WTC11 (cell line): ENCODE measurements around the gene LEFTY1. TPM values are rescaled to one million over a fixed set of nuclear protein-coding genes. Genes with fewer than 3 reads are reported as not detected.

Source experiments
- ATAC-seq: fragments of 200-7000 bp; cut with Tn5 transposase; 2 replicates; pipeline ENCODE4 v1.10.0; 2021; ENCODE audit warnings: mild to moderate bottlenecking, moderate library complexity
- CTCF ChIA-PET: fragments of 300-600 bp; sonication (Branson Sonifier 250); formaldehyde crosslinking; loops from one replicate; lab custom pipeline; 2021; ENCODE audit warnings: antibody characterized with exemption; lab: Charles Lee
- POLR2A ChIA-PET: fragments of 350-600 bp; sonication (Branson Sonifier 250); formaldehyde crosslinking; loops from one replicate; lab custom pipeline; 2021; ENCODE audit warnings: antibody characterized with exemption; lab: Charles Lee
- DNase-seq: peaks from one replicate; pipeline ENCODE4 v3.0.0; 2021; ENCODE audit warnings: low spot score
- H3K27ac Mint-ChIP-seq: 2 replicates; pipeline ENCODE4 v1.8.0; 2021; ENCODE audit warnings: mixed read lengths
- H3K27me3 Mint-ChIP-seq: 2 replicates; pipeline ENCODE4 v1.8.0; 2021; ENCODE audit warnings: low read depth, mild to moderate bottlenecking, moderate library complexity, mixed read lengths
- H3K36me3 Mint-ChIP-seq: 2 replicates; pipeline ENCODE4 v1.8.0; 2021; ENCODE audit warnings: mixed read lengths
- H3K4me1 Mint-ChIP-seq: 2 replicates; pipeline ENCODE4 v1.8.0; 2022; ENCODE audit warnings: mixed read lengths
- H3K4me3 Mint-ChIP-seq: 2 replicates; pipeline ENCODE4 v1.8.0; 2021; ENCODE audit warnings: mild to moderate bottlenecking, moderate library complexity, mixed read lengths
- H3K9me3 Mint-ChIP-seq: 2 replicates; pipeline ENCODE4 v1.8.0; 2021; ENCODE audit warnings: mixed read lengths
- CBFB ChIP-seq: sonication (generic); formaldehyde crosslinking; IDR thresholded peaks from 2 replicates; pipeline ENCODE4 v1.8.1; 2022; ENCODE audit warnings: mild to moderate bottlenecking, low read depth, missing genetic modification reagents
- CREB1 ChIP-seq: sonication (generic); formaldehyde crosslinking; IDR thresholded peaks from 2 replicates; pipeline ENCODE4 v1.8.0; 2023; ENCODE audit warnings: mild to moderate bottlenecking, missing genetic modification reagents
- E2F4 ChIP-seq: sonication (generic); formaldehyde crosslinking; IDR thresholded peaks from 2 replicates; pipeline ENCODE4 v1.8.1; 2022; ENCODE audit warnings: low read depth, mild to moderate bottlenecking, moderate library complexity, missing genetic modification reagents, borderline replicate concordance
- E2F5 ChIP-seq: sonication (generic); formaldehyde crosslinking; IDR thresholded peaks from 2 replicates; pipeline ENCODE4 v1.8.1; 2022; ENCODE audit warnings: mild to moderate bottlenecking, moderate library complexity, missing genetic modification reagents
- ETV6 ChIP-seq: sonication (generic); formaldehyde crosslinking; IDR thresholded peaks from 2 replicates; pipeline ENCODE4 v1.8.1; 2022; ENCODE audit warnings: mild to moderate bottlenecking, missing genetic modification reagents
- FOXP1 ChIP-seq: sonication (generic); formaldehyde crosslinking; IDR thresholded peaks from 2 replicates; pipeline ENCODE4 v1.8.0; 2022; ENCODE audit warnings: missing genetic modification reagents, mild to moderate bottlenecking, moderate library complexity, borderline replicate concordance
- HMGXB4 ChIP-seq: sonication (generic); formaldehyde crosslinking; IDR thresholded peaks from 2 replicates; pipeline ENCODE4 v1.8.1; 2023; ENCODE audit warnings: mild to moderate bottlenecking, moderate library complexity, missing genetic modification reagents
- JUN ChIP-seq: sonication (generic); formaldehyde crosslinking; IDR thresholded peaks from 2 replicates; pipeline ENCODE4 v1.8.0; 2023; ENCODE audit warnings: mild to moderate bottlenecking, missing genetic modification reagents
- MLX ChIP-seq: sonication (generic); formaldehyde crosslinking; IDR thresholded peaks from 2 replicates; pipeline ENCODE4 v1.8.1; 2023; ENCODE audit warnings: mild to moderate bottlenecking, missing genetic modification reagents, moderate library complexity
- MYBL2 ChIP-seq: sonication (generic); formaldehyde crosslinking; IDR thresholded peaks from 2 replicates; pipeline ENCODE4 v1.8.1; 2023; ENCODE audit warnings: mild to moderate bottlenecking, moderate library complexity, missing genetic modification reagents
- NR3C1 ChIP-seq: sonication (generic); formaldehyde crosslinking; conservative IDR thresholded peaks from 2 replicates; pipeline ENCODE4 v1.8.1; 2023; ENCODE audit warnings: low read depth, mild to moderate bottlenecking, missing genetic modification reagents
- RORB ChIP-seq: fragments of 250-450 bp; sonication (Bioruptor Pico); IDR thresholded peaks from 2 replicates; pipeline ENCODE4 v1.9.0; 2021; ENCODE audit warnings: mild to moderate bottlenecking
- SMAD3 ChIP-seq: sonication (generic); formaldehyde crosslinking; IDR thresholded peaks from 2 replicates; pipeline ENCODE4 v1.8.0; 2022; ENCODE audit warnings: missing genetic modification reagents, mild to moderate bottlenecking, borderline replicate concordance
- USF1 ChIP-seq: sonication (generic); formaldehyde crosslinking; IDR thresholded peaks from 2 replicates; pipeline ENCODE4 v1.8.0; 2022; ENCODE audit warnings: mild to moderate bottlenecking, missing genetic modification reagents
- ZNF121 ChIP-seq: sonication (generic); formaldehyde crosslinking; IDR thresholded peaks from 2 replicates; pipeline ENCODE4 v1.8.0; 2023; ENCODE audit warnings: missing genetic modification reagents
- ZNF263 ChIP-seq: sonication (generic); formaldehyde crosslinking; IDR thresholded peaks from 2 replicates; pipeline ENCODE4 v1.8.1; 2022; ENCODE audit warnings: low read depth, mild to moderate bottlenecking, moderate library complexity, missing genetic modification reagents
- ZNF396 ChIP-seq: fragments of 250-450 bp; sonication (Bioruptor Pico); IDR thresholded peaks from 2 replicates; pipeline ENCODE4 v1.8.0; 2021; ENCODE audit warnings: mild to moderate bottlenecking, moderate library complexity, borderline replicate concordance
- ZNF423 ChIP-seq: fragments of 250-450 bp; sonication (Bioruptor Pico); IDR thresholded peaks from 2 replicates; pipeline ENCODE4 v2.1.2; 2022; ENCODE audit warnings: mild to moderate bottlenecking, moderate library complexity
- ZNF532 ChIP-seq: fragments of 250-450 bp; sonication (Bioruptor Pico); IDR thresholded peaks from 2 replicates; pipeline ENCODE4 v1.9.0; 2021; ENCODE audit warnings: mild to moderate bottlenecking, borderline replicate concordance
- total RNA-seq: library from RNA; stranded (reverse); gene quantifications from 3 replicates; pipeline ENCODE4 v1.2.3, GENCODE V29; 2021

The LEFTY1 gene
- total RNA-seq, 1 experiment from 2014 or later = 52.9 TPM

GRCh38 chr1:225909477-225909876 is 20.5 kb upstream of the LEFTY1 start:
- DNase-seq (no peak), ATAC-seq (no peak)
- Mint-ChIP-seq H3K4me3 (no peak overlapping the region), H3K27ac (no peak overlapping the region), H3K36me3 (no peaks in the 10 kb centered on the region), H3K4me1 (peaks cover 35% of the 10 kb centered on the region), H3K9me3 (no peaks in the 10 kb centered on the region), H3K27me3 (peaks cover 22% of the 10 kb centered on the region)
- ChIA-PET CTCF (interaction anchor here (0.9 to 5.1 kb wide), 3 partner anchors 29 to 435 kb away, joined by 3 to 94 read pairs (median 4); partner anchors contain the start of gene TMEM63A), POLR2A (no interaction called here)
- TF ChIP-seq ZNF263 (CRISPR knock-in tag) = no peak
- TF ChIP-seq RORB = no peak
- TF ChIP-seq JUN = no peak
- TF ChIP-seq NR3C1 = no peak
- TF ChIP-seq FOXP1 = no peak
- TF ChIP-seq ETV6 (CRISPR knock-in tag) = no peak
- no peak for TF ChIP-seq ZNF532 (CRISPR knock-in tag)
- no peak for TF ChIP-seq USF1
- TF ChIP-seq E2F5 (CRISPR knock-in tag) = no peak
- TF ChIP-seq CBFB (CRISPR knock-in tag) = no peak
- TF ChIP-seq ZNF423 (CRISPR knock-in tag) = no peak

GRCh38 chr1:225908773-225909172 is 19.8 kb upstream of the LEFTY1 start:
- CTCF ChIA-PET = interaction anchor here (0.9 to 5.1 kb wide), 3 partner anchors 29 to 434 kb away, joined by 3 to 94 read pairs (median 4); partner anchors contain the start of gene TMEM63A
- DNase-seq (no peak), ATAC-seq (no peak; the same call in 1 of the 2 replicates)
- Mint-ChIP-seq H3K9me3 (peaks cover 2% of the 10 kb centered on the region), H3K4me3 (no peak overlapping the region), H3K4me1 (peaks cover 34% of the 10 kb centered on the region), H3K27me3 (peaks cover 26% of the 10 kb centered on the region), H3K27ac (no peak overlapping the region; the same call in 1 of the 2 replicates), H3K36me3 (no peaks in the 10 kb centered on the region)
- TF ChIP-seq CREB1 (no peak), ZNF121 (CRISPR knock-in tag) (no peak), MYBL2 (CRISPR knock-in tag) (no peak), MLX (CRISPR knock-in tag) (no peak), SMAD3 (no peak), HMGXB4 (CRISPR knock-in tag) (no peak), ZNF396 (CRISPR knock-in tag) (no peak), E2F4 (CRISPR knock-in tag) (no peak)
- POLR2A ChIA-PET = no interaction called here
